GM03348 (cell line): ENCODE results near the gene DNAI7.

Experiments
- DNase-seq: peaks from one replicate; pipeline ENCODE4 v3.0.0; 2012; ENCODE audit warnings: low spot score

DNAI7 gene

DNA sequence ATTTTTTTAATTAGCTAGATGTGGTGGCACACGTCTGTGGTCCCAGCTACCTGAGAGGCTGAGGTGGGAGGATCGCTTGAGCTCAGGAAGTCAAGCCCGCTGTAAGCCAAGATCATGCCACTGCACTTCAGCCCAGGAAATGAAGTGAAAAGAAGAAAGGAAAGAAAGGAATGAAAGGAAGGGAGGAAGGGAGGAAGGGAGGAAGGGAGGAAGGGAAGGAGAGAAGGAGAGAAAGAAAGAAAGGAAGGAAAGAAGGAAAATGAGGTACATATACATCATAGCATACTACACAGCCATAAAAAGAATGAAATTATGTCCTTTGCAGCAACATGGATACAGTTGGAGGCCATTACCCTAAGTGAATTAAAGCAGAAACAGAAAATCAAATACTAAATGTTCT, 12.2 kb downstream of the DNAI7 start:
- DNase-seq, result no peak

DNA sequence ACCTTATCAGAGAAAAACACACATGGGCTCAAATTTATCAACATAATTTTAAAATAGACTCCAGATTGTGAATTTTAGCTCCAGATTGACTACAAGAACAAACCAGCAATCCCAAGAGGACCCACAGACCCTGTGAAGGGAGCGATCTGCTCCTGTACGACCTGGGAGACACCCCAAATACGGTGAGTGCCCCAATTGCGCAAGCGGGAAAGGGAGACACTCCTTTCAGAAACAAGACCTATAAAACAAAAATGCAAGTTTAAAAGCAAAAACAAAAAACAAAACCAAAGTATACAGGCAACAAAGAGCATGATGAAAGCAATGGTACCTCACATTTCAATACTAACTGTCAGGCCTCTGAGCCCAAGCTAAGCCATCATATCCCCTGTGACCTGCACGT, 32.1 kb downstream of the DNAI7 start:
- no peak for DNase-seq

DNA sequence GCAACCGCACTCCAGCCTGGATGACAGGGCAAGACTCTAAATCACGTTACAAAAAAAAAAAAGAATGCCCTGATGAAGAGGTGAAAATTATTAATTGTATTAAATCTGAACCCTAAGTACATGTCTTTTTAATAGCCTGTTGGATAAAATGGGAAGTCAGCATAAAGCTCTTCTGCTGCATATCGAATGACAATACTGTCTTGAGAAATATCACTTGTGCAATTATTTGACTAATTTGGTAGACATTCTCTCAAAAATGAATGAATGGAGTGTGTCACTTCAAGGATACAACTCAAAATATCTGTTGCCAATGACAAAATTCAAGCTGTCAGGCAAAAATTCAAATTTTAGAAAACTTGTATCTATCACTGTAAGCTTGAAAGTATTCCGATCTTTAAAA, 38.9 kb downstream of the DNAI7 start:
- DNase-seq, result no peak

DNA sequence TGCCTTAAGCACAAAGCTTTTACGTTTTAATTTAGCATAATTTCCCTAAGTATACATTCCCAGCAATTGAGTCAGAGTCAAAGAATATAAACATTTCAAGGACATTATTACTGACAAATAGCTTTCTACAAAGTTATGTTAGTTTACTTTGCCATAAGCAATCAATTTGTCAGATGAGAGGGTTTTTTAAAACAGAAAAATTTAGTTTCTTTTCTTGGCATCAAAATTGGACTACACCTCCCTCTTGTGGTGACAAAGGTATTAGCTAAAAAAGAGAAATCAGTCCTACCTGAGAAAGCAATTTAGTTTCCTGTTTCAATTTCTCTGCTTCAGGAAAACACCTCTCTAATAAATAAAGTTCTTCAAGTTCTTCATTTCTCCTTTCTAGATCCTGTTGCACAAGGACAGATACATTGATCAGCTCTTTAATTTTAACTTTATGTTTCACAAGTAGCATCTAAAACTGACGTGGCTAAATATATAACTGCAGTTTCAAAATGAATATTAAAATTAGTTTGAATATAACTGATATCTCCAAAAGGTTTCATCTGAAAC, 39.9 kb downstream of the DNAI7 start:
- DNase-seq, result peak; percentile 37

DNA sequence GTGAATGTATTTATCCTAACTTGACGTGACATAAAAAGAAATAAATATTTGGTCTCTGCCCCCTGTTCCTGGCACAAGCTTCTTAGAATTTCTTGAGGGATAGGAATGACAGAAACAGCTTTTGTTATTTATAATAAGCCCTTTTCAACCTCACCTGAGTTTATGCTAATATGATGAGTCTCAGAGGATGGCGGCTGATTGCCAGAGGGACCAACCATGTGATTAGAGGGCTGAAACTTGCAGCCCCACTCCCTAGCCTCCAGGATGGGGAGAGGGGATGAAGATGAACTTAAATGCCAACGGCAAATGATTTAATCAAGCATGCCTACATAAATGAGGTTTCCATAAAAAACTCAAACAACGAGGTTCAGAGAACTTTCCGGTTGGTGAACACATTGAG, 42.9 kb downstream of the DNAI7 start:
- DNase-seq, result no peak

DNA sequence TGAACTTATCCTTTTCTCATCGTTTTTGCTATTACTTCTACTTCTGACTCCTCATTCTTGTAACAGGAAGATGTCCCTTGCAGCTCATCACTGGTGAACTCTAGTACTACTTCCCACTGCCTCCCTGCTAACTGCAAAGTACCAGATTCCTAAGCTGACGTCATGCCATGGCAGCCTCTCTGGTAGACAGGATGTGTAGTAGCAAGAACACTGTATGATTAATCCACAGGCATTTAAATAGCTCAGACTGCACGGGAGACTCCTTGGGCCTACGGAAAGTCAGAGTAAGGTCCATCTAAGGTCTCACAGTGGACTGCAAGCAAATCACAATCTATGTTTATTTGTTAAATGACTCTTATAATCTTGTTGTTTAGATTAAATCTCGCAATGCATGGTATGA, 43.5 kb downstream of the DNAI7 start:
- DNase-seq, result peak; percentile 84

DNA sequence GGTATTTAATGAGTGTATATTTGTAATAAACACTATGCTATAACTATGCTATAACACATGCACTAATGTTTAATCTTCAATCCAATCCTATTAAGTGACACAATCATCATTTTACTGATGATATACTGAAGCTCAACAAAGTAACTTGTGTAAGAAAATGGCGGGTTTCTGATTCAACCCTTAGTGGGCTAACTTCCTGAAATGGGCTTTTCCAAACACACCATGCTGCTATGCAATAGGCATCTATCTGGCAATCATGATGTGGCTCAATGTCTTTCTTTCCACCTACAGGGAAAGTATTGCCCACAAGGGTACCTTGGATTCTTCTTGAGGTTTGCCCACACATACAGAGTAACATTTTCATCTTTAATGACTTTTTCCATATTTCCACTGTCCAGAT, 48.3 kb downstream of the DNAI7 start:
- DNase-seq, result no peak

DNA sequence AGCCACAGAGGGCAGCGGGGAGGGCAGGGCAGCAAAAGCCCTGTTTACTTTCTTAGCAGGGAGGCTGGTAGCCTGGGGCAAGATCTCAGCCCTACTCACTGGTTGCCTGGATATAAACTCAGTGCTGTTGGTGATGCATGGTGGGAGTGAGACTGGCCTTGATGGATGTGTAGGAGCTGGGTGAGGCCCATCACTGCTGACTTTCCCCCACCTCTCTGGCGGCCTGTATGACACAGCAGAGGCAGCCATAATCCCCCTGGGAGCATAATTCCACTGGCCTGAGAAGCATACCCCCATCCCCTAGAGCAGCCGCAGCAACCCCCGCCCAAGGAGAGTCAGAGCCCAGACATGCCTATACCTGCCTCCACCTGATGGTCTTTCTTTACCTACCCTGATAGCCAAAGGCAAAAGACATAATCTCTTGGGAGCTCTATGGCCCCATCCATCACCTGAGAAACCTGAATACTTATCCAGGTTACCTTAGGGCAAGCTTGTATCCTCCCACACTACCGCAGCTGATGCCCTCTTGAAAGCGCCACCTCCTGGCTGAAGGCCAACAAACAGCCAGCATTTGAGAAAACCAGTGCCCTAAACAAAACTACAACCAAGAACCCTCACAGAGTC, 59.3 kb downstream of the DNAI7 start:
- no peak for DNase-seq

DNA sequence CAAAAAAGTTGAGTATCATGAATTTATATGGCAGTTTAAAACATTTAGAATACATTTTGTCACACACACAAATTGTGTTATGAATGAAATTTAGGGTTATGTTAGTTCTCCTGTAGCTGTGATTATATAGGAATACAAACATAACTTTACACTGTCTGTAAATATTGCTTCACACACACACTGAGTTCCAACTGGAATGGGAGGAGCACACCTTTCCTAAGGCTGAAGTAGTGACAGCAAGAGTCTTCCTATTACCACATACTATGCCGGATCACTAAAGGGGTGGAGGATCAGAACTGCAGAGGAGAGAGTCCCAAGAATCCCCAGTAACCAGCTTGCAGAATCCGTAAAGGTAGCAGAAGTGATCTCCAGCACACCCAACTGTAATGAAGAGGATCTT, 63.7 kb downstream of the DNAI7 start:
- DNase-seq, result no peak

DNA sequence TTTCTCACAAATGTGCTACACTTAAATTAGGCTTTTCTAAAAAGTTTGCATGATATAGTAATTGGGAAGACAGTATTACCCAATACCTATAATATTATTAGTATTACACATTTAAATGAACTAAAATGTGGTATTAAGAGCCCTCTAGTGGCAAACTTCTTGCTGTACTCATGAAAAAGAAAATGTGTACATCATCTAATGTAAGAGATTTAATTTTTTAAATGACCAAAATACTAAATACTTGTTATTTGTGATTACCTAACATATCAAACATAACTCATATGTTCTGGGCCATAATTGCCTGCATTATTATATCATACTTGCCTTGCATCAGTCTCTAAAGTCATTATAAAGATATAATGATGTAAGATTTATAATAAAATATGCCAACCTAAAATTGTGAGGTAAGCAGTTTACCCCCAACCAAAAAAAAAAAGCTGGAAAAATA, 64.2 kb downstream of the DNAI7 start:
- peak; percentile 58 for DNase-seq

DNA sequence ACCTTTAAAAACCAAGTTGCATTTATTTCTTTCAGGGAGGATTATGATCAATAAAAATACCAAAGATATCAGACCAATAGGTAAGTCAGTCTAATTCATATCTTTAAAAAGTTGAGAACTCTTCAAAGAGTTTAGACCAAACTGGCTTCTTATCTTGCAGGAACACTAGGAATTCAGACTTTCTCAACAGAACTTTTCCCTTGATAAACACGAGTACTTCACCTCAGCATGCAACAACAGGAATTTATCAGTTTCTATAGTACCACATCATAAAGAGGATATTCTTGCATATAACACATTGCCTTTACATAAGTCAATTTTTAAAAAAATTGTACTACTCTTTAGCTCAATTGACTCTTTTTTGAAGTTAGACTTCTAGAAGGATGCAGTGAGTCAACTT, 68.2 kb downstream of the DNAI7 start:
- DNase-seq, result no peak

DNA sequence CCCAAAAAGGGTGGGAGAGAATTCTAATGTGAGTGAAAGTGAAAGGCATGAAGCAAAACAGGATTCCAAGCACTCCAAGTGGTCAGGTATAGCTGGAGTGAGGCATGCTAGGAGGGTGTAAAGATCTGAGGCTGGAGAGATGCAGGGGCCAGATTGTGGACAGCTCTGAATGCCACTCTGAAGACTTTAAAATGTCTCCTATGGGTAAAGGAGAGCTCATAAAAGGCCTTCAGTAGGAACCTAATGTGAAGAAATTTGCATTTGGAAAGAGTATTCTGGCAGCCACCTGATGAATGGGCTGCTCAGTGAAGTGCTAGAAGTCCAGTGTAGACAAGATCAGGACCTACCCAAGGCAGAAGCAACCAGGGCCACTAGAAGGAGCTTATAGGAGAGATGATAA, 68.9 kb downstream of the DNAI7 start:
- no peak for DNase-seq

DNA sequence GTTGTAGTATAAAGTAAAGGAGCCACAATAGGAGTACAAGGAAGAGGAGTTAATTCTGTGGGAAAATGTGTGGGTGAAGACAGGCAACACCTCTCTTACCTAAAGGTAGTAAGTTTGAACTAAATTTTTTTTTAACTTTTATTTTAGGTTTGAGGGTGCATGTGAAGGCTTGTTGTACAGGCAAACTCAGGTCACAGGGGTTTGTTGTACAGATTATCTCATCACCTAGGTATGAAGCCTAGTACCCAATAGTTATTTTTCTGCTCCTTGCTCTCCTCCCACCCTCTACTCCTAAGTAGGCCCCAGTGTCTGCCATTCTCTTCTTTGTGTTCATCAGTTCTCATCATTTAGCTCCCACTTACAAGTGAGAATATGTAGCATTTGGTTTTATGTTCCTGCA, 70.5 kb downstream of the DNAI7 start:
- no peak for DNase-seq

DNA sequence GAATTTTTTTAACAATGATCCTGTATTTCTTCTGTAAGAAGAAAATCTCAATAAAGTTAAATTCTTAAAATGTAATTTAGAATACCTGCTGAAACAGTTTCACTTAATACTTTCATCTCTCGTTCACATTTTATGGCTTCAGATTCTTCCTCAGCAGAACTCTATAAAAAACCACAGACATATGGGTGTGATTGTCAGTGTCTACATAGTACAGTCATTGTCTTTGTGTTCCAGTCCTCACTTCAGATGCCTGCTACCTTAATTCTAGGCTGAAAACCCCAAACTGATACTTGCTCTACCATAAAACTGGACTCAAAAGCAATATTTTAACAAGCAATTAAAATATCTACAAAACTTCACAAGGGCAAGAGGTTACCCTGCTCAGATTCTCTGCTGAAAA, 71.8 kb downstream of the DNAI7 start:
- no peak for DNase-seq

DNA sequence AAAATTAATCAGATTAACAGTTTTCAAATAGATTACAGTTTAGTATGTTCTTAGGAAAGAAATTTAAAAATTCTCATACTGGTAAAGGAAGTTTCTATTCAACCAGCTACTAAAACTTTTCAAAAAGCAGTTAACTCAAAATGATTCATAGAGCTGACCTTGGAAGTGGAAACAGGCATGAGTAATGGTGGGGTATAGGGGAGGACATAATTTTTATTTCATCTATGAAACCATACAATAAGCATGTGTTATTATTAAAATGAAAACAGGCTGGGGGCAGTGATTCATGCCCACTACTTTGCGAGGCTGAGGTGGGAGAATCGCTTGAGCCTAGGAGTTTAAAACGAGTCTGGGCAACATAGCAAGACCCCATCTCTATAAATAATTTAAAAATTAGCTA, 73.0 kb downstream of the DNAI7 start:
- no peak for DNase-seq

DNA sequence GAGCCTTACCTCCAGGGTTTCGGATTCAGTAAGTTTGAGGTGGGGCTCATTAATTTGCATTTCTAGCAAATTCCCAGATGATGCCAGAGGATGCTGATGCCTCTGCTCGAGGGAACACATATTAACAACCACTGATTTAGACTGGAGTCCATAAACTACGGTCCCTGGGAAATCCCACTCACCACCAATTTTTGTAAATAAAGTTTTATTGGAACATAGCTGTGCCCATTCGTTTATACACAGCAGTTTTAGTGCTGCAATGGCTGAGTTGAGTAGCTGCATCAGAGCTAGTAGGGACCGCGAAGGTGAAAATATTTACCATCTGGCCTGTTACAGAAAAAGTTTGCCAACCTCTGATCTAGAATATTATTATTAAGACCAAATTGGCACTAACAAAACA, 73.8 kb downstream of the DNAI7 start:
- no peak for DNase-seq

DNA sequence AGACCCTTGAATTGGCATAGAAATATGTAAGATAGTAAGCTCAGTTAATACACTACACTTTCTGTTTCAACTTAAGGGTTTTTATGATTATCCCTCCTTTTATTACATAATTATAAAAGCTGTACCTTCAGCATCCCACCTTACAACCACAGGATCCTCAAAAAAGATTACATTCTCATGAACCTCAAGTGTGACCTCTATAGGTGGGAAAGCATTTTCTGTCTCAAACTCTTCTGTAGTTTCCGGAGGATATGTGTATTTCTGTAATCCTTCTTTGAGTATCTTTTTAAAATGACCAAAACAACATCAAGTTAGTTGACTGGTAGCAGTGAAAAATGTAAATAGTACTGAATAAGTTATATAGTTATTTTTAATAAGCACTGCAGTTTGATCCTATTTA, 75.9 kb downstream of the DNAI7 start:
- no peak for DNase-seq

DNA sequence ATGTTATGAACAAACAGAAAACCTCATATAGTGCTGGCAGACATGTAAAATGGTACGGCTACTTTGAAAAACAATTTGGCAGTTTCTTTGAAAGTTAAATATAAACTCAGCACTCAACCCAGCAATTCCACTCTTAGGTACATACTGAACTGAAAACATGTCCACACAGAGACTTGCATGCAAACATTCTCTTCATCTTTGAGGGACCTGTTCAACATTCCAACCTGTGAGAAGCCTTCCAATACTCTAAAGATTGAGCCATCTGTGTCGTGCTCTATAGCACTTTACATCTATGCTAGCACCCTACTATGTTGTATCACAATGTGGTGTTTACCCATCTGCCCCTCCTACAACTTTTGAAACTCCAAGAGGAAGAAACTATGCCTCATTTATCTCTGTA, 79.3 kb downstream of the DNAI7 start:
- no peak for DNase-seq

DNA sequence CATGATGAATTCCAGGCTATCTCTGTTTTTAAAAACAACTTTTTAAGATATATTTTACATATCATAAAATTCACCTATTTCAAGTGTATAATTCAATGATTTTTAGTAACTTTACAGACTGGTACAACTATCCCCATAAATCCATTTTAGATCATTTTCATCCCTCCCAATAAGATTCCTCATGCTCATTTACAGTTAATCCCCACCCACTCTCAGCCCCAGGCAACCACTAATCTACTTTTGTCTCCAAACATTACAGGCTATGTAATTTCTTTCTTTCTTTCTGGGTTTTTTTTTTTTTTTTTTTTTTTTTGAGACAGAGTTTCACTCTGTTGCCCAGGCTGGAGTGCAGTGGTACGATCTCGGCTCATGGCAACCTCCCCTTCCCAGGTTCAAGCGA, 81.3 kb downstream of the DNAI7 start:
- no peak for DNase-seq

DNA sequence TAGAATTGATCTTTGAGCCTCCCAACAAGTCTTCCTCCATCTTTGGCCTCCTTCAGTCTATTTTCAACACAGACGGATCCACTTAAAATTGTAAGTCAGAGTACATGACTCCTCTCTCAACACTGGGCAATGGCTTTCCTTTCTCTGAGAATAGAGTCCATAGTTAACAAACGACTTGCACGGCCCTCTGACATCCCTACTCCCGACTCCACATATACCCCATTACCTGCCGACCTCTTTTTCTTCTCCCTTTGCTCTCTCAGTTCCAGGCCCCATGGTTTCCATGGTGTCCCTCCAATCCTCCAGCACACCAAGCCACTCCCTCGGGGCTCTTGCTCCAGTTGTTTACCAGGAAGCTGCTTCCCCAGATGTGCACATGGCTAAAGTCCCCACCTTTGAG, 84.7 kb downstream of the DNAI7 start:
- DNase-seq, result no peak

DNA sequence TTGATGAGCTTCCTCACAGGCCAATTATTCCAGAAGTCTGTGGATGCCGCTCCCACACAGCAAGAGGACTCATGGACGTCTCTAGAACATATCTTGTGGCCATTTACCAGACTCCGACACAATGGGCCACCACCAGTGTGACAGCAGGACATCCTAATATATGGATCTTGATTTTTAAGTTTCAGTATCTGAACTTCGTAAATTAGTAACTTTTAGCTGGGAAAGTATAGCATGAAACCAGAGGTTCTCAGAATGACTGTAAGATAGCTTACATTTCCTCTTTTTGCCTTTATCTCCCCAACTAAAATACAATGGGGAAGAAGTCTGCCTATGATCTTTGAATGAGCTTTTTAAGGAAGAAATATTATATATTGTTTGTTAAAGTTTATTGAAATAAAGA, 87.0 kb downstream of the DNAI7 start:
- no peak for DNase-seq

DNA sequence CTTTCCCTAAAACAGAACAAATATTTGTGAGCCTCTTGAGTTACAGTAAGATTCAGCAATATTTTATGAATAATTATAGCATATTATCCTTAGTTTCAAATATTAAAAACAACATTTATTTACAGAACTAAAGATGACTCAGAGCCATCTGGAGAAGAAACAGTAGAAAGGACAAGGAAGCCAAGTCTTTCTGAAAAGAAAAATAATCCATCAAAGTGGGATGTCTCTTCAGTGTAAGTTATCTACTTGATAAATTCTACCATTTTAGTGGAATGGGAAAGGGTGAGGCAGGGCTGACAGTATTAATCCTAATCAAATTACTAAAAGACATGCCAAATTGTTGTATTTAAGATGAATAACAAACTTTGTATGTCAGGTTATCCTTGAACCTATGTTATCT, 88.1 kb downstream of the DNAI7 start:
- DNase-seq, result no peak

DNA sequence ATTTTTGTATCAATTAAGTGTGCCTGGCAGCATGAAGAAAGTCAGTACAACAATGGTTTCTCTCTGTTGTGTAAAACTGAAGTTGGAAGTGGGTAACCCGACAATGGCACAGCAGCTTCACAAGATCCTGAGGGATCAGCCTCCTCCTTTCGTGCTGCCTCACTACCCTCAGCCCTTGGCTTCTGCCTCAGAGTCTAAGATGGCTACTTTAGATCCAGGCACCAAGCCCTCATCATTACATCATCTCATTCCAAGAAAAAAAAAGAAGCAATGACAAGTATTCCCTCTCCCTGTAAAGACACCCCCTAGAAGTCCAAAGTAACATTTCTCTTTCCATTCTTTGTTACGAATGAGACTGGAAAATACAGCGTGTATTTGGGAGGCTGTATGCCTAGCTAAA, 92.6 kb downstream of the DNAI7 start:
- no peak for DNase-seq

DNA sequence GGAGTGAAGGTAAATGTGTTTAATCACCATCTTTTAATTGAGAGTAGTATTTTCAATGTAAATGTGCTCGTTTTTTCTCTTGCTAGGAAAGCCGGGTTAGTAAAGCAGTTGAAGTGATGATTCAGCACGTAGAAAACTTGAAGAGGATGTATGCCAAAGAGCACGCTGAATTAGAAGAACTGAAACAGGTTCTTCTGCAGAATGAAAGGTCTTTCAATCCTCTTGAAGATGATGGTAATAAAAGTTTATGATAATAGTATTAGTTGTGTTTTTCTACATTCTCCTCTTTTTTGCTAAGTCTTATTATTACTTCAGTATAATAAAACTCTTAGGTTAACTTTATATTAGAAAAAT, 93.9 kb downstream of the DNAI7 start:
- DNase-seq, result no peak
